HT1080 (cell line): Measurements from ENCODE around the gene IL17RE. TPM values are rescaled to one million over a fixed set of nuclear protein-coding genes. Genes with fewer than 3 reads are reported as not detected.

Source experiments
- DNase-seq: peaks from one replicate; pipeline ENCODE4 v3.0.0-alpha.2; 2015; ENCODE audit warnings: low read depth
- total RNA-seq: library from RNA; depleted of rRNA; stranded (reverse); fragments of >200 nt; shearing (Covaris generic); gene quantifications from 2 replicates; pipeline ENCODE4 v1.2.3, GENCODE V29; 2014

Gene IL17RE
- total RNA-seq, 1 experiment from 2014 or later = 0.66 TPM

DNA sequence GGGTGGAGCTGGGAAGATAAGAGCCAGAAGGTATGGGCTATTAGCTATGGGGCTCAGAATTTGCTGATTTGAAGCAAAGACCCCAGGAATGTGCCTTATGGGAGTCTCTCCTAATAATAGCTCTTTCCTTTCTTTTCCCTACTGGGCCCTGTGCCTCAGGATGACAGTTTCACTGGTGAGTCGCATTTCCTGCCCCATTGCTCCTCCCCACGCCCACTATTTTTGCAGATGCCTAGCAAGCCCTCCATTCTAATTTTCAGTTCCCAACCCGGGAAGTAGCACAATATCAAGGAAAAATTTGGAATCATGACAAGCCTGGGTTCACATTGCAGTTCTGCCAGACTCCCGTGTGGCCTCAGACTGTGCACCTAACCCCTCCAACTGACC lies 583 bp downstream of the IL17RE start:
- peak; percentile 63 for DNase-seq

- DNase-seq = no peak
Observed at GRCh38 chr3:9903904-9904303, 1.3 kb downstream of the IL17RE start.

DNA sequence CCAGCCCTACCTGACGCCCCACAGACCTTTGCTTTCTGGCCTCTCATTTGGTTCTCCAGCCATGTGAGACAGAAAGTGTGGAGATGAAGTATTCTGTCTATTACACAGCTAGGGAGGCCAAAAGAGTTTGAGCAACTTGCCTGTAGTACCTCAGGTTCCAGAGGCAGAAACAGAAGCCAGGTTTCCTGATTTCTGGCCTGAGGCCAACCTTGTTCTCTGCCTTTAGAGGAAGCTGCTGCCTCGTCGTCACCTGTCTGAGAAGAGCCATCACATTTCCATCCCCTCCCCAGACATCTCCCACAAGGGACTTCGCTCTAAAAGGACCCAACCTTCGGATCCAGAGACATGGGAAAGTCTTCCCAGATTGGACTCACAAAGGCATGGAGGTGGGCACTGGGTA lies 3.8 kb downstream of the IL17RE start:
- DNase-seq = no peak

GRCh38 chr3:9908286-9908685 lies 5.6 kb downstream of the IL17RE start:
- DNase-seq = no peak

DNA sequence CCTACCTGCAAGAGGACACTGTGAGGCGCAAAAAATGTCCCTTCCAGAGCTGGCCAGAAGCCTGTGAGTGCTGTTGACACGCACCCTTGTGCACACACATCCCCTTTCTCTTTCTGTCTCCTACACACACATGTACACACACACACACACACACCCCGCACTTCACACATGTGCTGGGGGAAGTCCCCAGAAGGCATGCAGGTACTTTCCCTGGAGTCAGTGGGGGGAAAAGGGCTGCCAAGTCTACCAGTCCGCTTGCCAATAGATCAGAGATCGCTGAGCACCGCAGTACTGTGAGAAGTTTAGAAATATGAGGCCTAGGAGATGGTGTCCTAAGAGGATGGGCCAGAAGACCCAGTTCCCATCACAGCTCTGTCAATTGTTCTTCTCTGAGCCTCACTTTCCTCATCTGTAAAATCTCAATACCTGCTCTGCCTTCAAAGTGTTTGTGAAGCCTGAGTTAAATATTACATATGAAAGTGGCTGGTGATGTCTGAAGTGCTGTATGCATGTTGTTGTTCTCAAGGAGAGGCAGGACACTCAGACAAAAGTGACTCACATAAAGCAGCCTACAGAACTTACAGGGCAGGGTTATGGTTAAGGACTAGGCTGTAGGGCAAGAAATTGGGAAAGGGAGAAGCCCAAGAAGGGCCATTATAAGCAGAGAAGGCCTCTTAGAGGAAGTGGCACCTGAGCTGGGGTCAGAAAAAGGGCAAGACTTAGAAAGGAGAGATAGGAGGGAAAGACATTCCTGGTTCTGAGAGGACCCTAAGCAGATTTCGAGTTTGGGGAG lies 6.8 kb downstream of the IL17RE start:
- DNase-seq = no peak

- DNase-seq = no peak
Observed at GRCh38 chr3:9911863-9912262, 9.2 kb downstream of the IL17RE start.

DNA sequence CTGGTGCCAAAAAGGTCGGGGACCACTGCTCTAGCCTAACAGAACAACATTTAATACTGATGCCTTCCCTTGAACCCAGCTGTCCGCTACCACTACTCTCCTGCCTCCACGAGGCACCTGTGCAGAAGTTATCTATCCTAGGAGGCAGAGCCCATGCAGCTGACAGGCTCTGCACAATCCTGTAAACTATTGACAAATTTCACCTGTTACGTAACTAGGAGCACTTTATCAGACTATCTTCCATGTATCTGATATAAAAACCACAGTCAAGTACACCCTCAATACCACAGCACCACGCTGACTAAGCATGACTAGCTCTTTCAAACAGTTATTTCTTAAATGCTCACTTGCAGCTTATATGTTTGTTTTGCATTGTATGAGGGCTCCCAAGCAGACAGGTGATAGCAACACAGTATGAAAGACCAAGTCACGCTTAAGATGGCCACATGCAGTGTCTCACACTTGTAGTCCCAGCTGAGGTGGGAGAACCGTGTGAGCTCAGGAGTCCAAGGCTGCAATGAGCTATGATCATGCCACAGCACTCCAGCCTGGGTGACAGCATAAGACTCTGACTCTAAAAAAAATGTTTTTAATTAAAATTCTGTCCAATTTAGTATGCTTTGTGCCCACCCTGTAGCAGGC lies 9.8 kb downstream of the IL17RE start:
- peak; percentile 67 for DNase-seq

- DNase-seq = no peak
Observed at GRCh38 chr3:9913601-9914000, 11.0 kb downstream of the IL17RE start.

- no peak for DNase-seq
Observed at GRCh38 chr3:9914011-9914410, 11.4 kb downstream of the IL17RE start.

GRCh38 chr3:9914559-9915253 lies 12.1 kb downstream of the IL17RE start:
- no peak for DNase-seq

- DNase-seq = peak; percentile 26
Observed at GRCh38 chr3:9915254-9916141, 12.8 kb downstream of the IL17RE start.

- no peak for DNase-seq
Observed at GRCh38 chr3:9916346-9916733, 13.7 kb downstream of the IL17RE start.

DNA sequence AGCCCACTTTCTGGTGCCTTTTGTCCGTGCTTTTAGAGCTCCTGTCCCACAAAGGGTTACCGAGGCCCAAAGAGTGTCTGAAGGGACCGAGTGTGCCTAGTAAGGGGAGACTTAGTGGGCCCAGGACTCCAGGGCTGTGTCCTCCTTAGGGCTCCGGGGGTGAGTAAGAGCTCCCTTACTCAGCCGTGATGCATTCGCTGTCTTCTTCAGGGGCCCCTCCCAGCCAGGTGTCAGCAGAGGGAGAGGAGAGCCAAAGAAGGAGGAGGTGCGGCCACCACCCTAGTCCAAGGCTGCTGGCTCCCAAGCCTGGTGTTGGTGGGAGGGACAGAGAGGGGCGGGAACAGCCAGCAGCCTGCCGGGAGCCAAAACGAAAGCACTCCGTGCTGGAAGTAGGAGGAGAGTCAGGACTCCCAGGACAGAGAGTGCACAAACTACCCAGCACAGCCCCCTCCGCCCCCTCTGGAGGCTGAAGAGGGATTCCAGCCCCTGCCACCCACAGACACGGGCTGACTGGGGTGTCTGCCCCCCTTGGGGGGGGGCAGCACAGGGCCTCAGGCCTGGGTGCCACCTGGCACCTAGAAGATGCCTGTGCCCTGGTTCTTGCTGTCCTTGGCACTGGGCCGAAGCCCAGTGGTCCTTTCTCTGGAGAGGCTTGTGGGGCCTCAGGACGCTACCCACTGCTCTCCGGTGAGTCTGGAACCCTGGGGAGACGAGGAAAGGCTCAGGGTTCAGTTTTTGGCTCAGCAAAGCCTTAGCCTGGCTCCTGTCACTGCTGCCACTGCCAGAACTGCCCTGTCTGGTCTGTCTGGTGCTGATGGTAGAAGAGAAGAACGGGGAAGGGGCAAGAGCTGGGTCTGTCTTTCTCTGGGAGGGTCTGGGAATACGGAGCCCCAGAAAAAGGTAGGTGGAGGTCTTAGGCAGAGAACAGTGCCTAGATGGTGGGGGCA lies 14.4 kb downstream of the IL17RE start, which contains the start of gene IL17RC:
Gene IL17RC (plus strand): TSS at position 365 of the 947 bp plus-strand sequence. CDS start 218 bp downstream, at position 583.
- peak; percentile 93 for DNase-seq

DNA sequence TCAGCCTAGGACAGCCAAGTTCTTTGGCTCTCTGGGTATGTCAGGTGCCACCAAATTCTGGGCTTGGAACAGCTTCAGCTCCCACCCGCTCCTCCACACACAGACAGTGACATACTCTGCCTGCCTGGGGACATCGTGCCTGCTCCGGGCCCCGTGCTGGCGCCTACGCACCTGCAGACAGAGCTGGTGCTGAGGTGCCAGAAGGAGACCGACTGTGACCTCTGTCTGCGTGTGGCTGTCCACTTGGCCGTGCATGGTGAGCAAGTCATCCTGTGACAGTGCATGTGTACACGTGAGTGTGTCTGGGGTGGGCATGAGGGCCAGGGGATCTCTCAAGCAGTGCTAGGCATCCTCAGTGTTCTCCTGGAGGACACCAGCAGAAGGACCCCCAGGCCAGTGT lies 15.2 kb downstream of the IL17RE start:
- DNase-seq = no peak

DNA sequence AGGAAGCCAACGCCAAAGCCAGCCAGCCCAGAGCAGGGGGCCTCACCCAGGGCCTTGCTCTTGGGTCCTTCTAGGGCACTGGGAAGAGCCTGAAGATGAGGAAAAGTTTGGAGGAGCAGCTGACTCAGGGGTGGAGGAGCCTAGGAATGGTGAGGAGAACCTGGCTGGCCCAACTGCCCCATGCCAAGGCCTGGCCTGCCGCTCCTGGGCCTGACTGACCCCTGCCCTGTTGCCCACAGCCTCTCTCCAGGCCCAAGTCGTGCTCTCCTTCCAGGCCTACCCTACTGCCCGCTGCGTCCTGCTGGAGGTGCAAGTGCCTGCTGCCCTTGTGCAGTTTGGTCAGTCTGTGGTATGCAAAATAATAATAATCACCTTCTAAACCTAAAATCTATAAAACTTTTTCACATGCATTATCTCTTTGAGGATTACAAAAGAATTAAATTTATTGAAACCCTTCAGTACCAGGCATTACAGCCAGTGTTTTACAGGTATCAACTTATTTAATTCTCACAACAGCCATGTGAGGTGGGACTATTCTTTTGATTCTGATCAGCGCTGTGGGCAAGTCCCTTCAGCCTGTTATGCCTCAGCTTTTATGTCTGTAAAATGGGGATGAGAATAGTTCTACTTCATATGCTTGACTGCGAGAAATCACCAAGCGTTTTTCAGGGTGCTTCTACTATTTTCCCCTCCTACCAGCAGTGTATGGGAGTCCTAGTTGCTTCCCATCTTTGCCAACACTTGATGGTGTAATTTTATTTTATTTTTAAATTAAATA lies 15.8 kb downstream of the IL17RE start:
- no peak for DNase-seq

DNA sequence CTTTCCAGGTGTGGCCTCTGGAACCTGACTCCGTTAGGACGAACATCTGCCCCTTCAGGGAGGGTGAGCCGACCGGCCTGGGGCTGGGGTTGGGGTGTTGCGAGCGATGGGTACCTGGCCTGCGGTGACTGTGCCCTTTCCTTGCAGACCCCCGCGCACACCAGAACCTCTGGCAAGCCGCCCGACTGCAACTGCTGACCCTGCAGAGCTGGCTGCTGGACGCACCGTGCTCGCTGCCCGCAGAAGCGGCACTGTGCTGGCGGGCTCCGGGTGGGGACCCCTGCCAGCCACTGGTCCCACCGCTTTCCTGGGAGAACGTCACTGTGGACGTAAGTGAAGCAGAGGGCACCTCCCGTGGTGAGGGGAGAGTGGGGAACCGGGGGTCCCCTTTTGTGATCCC lies 25.5 kb downstream of the IL17RE start:
- DNase-seq = no peak

- DNase-seq = no peak
Observed at GRCh38 chr3:9930804-9931418, 28.3 kb downstream of the IL17RE start.

DNA sequence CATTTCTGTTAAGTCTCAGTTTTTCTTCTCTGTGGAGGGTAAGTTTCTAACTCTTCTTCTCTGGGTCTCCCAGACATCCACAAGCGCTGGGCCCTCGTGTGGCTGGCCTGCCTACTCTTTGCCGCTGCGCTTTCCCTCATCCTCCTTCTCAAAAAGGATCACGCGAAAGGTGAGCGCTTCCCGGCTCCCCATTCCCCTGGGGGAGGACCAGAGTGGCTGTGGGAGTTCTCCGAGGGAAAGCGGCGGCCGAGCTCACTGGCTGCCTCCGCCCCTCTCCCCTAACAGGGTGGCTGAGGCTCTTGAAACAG lies 29.8 kb downstream of the IL17RE start:
- DNase-seq = no peak
